Measurements from ENCODE around the gene CC2D2A. TPM values are rescaled to one million over a fixed set of nuclear protein-coding genes. Genes with fewer than 3 reads are reported as not detected.
"Not testable (repeated sequence)": the region's sequence is repeated elsewhere in the genome, so short reads cannot be mapped to it uniquely, and the experiment has no call there.

Gene CC2D2A
- total RNA-seq, 1 donor from 2014 or later, result 8.2 TPM

- ATAC-seq, result no peak
- intact Hi-C loops (cut with micrococcal nuclease), result no loop called here
- no peak for DNase-seq
Observed at GRCh38 chr4:15502384-15502783, 32.7 kb downstream of the CC2D2A start.

- ATAC-seq, result no peak
- intact Hi-C loops (cut with micrococcal nuclease), result no loop called here
- no peak for DNase-seq
Observed at GRCh38 chr4:15504041-15504440, 34.4 kb downstream of the CC2D2A start.

GRCh38 chr4:15506464-15506863 lies 36.8 kb downstream of the CC2D2A start:
- ATAC-seq, result no peak

GRCh38 chr4:15507679-15508078 lies 38.0 kb downstream of the CC2D2A start:
- ATAC-seq (no peak), DNase-seq (no peak)
- intact Hi-C loops (cut with micrococcal nuclease), result no loop called here

More at GRCh38 chr4:15506464-15506863, 36.8 kb downstream of the CC2D2A start:
- DNase-seq, result no peak
- intact Hi-C loops (cut with micrococcal nuclease), result no loop called here

- ATAC-seq, result no peak
Observed at GRCh38 chr4:15510961-15511360, 41.3 kb downstream of the CC2D2A start.

GRCh38 chr4:15513545-15513944 lies 43.9 kb downstream of the CC2D2A start:
- intact Hi-C loops (cut with micrococcal nuclease), result no loop called here
- DNase-seq (no peak), ATAC-seq (no peak)

More at GRCh38 chr4:15510961-15511360, 41.3 kb downstream of the CC2D2A start:
- intact Hi-C loops (cut with micrococcal nuclease), result no loop called here
- DNase-seq, result no peak

GRCh38 chr4:15515106-15515505 lies 45.4 kb downstream of the CC2D2A start:
- DNase-seq (no peak), ATAC-seq (no peak)
- intact Hi-C loops (cut with micrococcal nuclease), result no loop called here

GRCh38 chr4:15516494-15516893 lies 46.8 kb downstream of the CC2D2A start:
- ATAC-seq (no peak), DNase-seq (no peak)
- intact Hi-C loops (cut with micrococcal nuclease), result no loop called here

- DNase-seq; intact Hi-C loops (cut with micrococcal nuclease); ATAC-seq: not testable (repeated sequence)
Observed at GRCh38 chr4:15517681-15518080, 48.0 kb downstream of the CC2D2A start.

GRCh38 chr4:15521442-15522039 lies 51.9 kb downstream of the CC2D2A start:
- intact Hi-C loops (cut with micrococcal nuclease), result no loop called here
- DNase-seq (no peak), ATAC-seq (no peak)

GRCh38 chr4:15525080-15525479 lies 55.4 kb downstream of the CC2D2A start:
- ATAC-seq (no peak), DNase-seq (no peak)
- intact Hi-C loops (cut with micrococcal nuclease), result no loop called here

- intact Hi-C loops (cut with micrococcal nuclease), result no loop called here
- ATAC-seq (no peak), DNase-seq (no peak)
Observed at GRCh38 chr4:15526924-15527592, 57.4 kb downstream of the CC2D2A start.

GRCh38 chr4:15531792-15532191 lies 62.1 kb downstream of the CC2D2A start:
- DNase-seq, result no peak
- no peak for ATAC-seq
- intact Hi-C loops (cut with micrococcal nuclease), result no loop called here

GRCh38 chr4:15533817-15534216 lies 64.1 kb downstream of the CC2D2A start:
- DNase-seq (no peak), ATAC-seq (no peak)
- intact Hi-C loops (cut with micrococcal nuclease), result no loop called here

- ATAC-seq, result no peak
- intact Hi-C loops (cut with micrococcal nuclease), result no loop called here
- no peak for DNase-seq
Observed at GRCh38 chr4:15535599-15535998, 65.9 kb downstream of the CC2D2A start.

GRCh38 chr4:15536552-15537499 lies 67.1 kb downstream of the CC2D2A start:
- ATAC-seq, result no peak
- intact Hi-C loops (cut with micrococcal nuclease), result no loop called here
- DNase-seq, result no peak

- no peak for DNase-seq
- no peak for ATAC-seq
- intact Hi-C loops (cut with micrococcal nuclease), result no loop called here
Observed at GRCh38 chr4:15541941-15542340, 72.3 kb downstream of the CC2D2A start.

- DNase-seq, result peak; percentile 49
- intact Hi-C loops (cut with micrococcal nuclease), result no loop called here
- ATAC-seq, result peak; percentile 98
Observed at GRCh38 chr4:15542760-15543159, 73.1 kb downstream of the CC2D2A start.

GRCh38 chr4:15543537-15544247 lies 74.0 kb downstream of the CC2D2A start:
- DNase-seq (no peak), ATAC-seq (no peak)
- intact Hi-C loops (cut with micrococcal nuclease), result no loop called here
